Transverse colon (tissue), 4 donors: ENCODE measurements around the gene TNFRSF25.

Experiments used
- EP300 ChIP-seq: sonication (generic); formaldehyde crosslinking; IDR thresholded peaks from one replicate; pipeline ENCODE4 v1.6.1; 2017; ENCODE audit warnings: antibody characterized with exemption, low read depth
- POLR2A ChIP-seq: fragments of 450-650 bp; IDR thresholded peaks from one replicate; pipeline ENCODE4 v1.6.1; 2016; ENCODE audit warnings: antibody characterized with exemption, mild to moderate bottlenecking, moderate library complexity
- POLR2AphosphoS5 ChIP-seq, 3 donors: sonication (generic); formaldehyde crosslinking; IDR thresholded peaks; one replicate each; pipeline ENCODE4 v1.6.1; 2016; ENCODE audit warnings: antibody characterized with exemption in 3 of 3
- TF ChIP-seq, protein P1 (sequence below), 5 experiments: fragments of 200-600 bp in 3 of 5; fragments of 450-650 bp in 2 of 5; sonication (generic) in 3 of 5; IDR thresholded peaks; 1 replicate in 2 of 5; 2 replicates in 3 of 5; pipeline ENCODE4 v1.5.1; 2016 to 2017; ENCODE audit warnings: antibody characterized with exemption in 5 of 5, inconsistent platforms in 3 of 5, mild to moderate bottlenecking in 2 of 5, moderate library complexity in 1 of 5

- TF ChIP-seq, protein P1, sequence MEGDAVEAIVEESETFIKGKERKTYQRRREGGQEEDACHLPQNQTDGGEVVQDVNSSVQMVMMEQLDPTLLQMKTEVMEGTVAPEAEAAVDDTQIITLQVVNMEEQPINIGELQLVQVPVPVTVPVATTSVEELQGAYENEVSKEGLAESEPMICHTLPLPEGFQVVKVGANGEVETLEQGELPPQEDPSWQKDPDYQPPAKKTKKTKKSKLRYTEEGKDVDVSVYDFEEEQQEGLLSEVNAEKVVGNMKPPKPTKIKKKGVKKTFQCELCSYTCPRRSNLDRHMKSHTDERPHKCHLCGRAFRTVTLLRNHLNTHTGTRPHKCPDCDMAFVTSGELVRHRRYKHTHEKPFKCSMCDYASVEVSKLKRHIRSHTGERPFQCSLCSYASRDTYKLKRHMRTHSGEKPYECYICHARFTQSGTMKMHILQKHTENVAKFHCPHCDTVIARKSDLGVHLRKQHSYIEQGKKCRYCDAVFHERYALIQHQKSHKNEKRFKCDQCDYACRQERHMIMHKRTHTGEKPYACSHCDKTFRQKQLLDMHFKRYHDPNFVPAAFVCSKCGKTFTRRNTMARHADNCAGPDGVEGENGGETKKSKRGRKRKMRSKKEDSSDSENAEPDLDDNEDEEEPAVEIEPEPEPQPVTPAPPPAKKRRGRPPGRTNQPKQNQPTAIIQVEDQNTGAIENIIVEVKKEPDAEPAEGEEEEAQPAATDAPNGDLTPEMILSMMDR (IDR thresholded peaks at IDR 0.05) = no peak
- no peak for TF ChIP-seq POLR2A
- TF ChIP-seq POLR2AphosphoS5 (IDR thresholded peaks at IDR 0.05) = no peak
- TF ChIP-seq EP300 = no peak
Measured at GRCh38 chr1:6507461-6507911, 41.5 kb upstream of the TNFRSF25 start.
